ENCODE data around the gene LUC7L.

- TF ChIP-seq SIN3A (IDR thresholded peaks at IDR 0.05; ENCODE audit: borderline replicate concordance, insufficient read depth, low read length) (no peak), TAF1 (IDR thresholded peaks at IDR 0.05; ENCODE audit: borderline replicate concordance, insufficient read depth, low read length) (no peak), POLR2AphosphoS5 (IDR thresholded peaks at IDR 0.05; ENCODE audit: low read depth, low read length) (no peak)
Observed at GRCh38 chr16:245105-245504, 15.9 kb upstream of the LUC7L start.
